GM19455 (cell line): ENCODE results near the gene TMEM132D.
A peak's percentile ranks its signal among the peaks of the same experiment; 100 is the strongest.
"Not testable (repeated sequence)": the region's sequence is repeated elsewhere in the genome, so short reads cannot be mapped to it uniquely, and the experiment has no call there.

Experiments used
- ATAC-seq: cut with Tn5 transposase; IDR thresholded peaks from one replicate; pipeline ENCODE4 v1.9.1; 2021; ENCODE audit not compliant: unreplicated experiment

TMEM132D gene

GRCh38 chr12:129903956-129904829 lies at the start of gene TMEM132D:
Gene TMEM132D, minus strand, starts transcription at chr12:129904025.
- no peak for ATAC-seq

GRCh38 chr12:129949651-129950050 lies 45.8 kb upstream of the TMEM132D start:
- ATAC-seq = no peak

GRCh38 chr12:129941618-129942017 lies 37.8 kb upstream of the TMEM132D start:
- no peak for ATAC-seq

GRCh38 chr12:129938089-129938488 lies 34.3 kb upstream of the TMEM132D start:
- ATAC-seq = no peak

GRCh38 chr12:129937426-129937825 lies 33.6 kb upstream of the TMEM132D start:
- no peak for ATAC-seq

- no peak for ATAC-seq
Observed at GRCh38 chr12:129928643-129929042, 24.8 kb upstream of the TMEM132D start.

- no peak for ATAC-seq
Observed at GRCh38 chr12:129927316-129927900, 23.6 kb upstream of the TMEM132D start.

GRCh38 chr12:129911428-129912049 lies 7.7 kb upstream of the TMEM132D start:
- peak; percentile 71 for ATAC-seq

- ATAC-seq = no peak
Observed at GRCh38 chr12:129909051-129910020, 5.5 kb upstream of the TMEM132D start.

- no peak for ATAC-seq
Observed at GRCh38 chr12:129903092-129903945, 506 bp downstream of the TMEM132D start.

GRCh38 chr12:129902371-129903091 lies 1.3 kb downstream of the TMEM132D start:
- no peak for ATAC-seq

- ATAC-seq = no peak
Observed at GRCh38 chr12:129901254-129901653, 2.6 kb downstream of the TMEM132D start.

- no peak for ATAC-seq
Observed at GRCh38 chr12:129900306-129900705, 3.5 kb downstream of the TMEM132D start.

- ATAC-seq = not testable (repeated sequence)
Observed at GRCh38 chr12:129899045-129899444, 4.8 kb downstream of the TMEM132D start.

GRCh38 chr12:129893691-129894090 lies 10.1 kb downstream of the TMEM132D start:
- no peak for ATAC-seq

GRCh38 chr12:129887101-129887500 lies 16.7 kb downstream of the TMEM132D start:
- ATAC-seq = no peak

GRCh38 chr12:129886541-129886940 lies 17.3 kb downstream of the TMEM132D start:
- no peak for ATAC-seq

GRCh38 chr12:129885287-129885686 lies 18.5 kb downstream of the TMEM132D start:
- ATAC-seq = no peak

- no peak for ATAC-seq
Observed at GRCh38 chr12:129877411-129877810, 26.4 kb downstream of the TMEM132D start.
